Activated T-cell treated with anti-CD3 and anti-CD28 coated beads, Interleukin-2, amount 50 U/mL, for 24 hours (primary cell): ENCODE results near the gene ARHGAP26.
"Not testable (repeated sequence)": the region's sequence is repeated elsewhere in the genome, so short reads cannot be mapped to it uniquely, and the experiment has no call there.

Source experiments
- DNase-seq: peaks from one replicate; pipeline ENCODE4 v3.0.0-alpha.2; 2020
- H3K27ac Mint-ChIP-seq: 2 replicates; pipeline ENCODE4 v1.8.0; 2020; ENCODE audit warnings: mild to moderate bottlenecking, mixed read lengths
- H3K27me3 Mint-ChIP-seq: 2 replicates; pipeline ENCODE4 v1.8.0; 2020; ENCODE audit warnings: mixed read lengths
- H3K36me3 Mint-ChIP-seq: 2 replicates; pipeline ENCODE4 v1.8.0; 2020; ENCODE audit warnings: low read depth, mixed read lengths
- H3K4me1 Mint-ChIP-seq: 2 replicates; pipeline ENCODE4 v1.8.0; 2020; ENCODE audit warnings: low read depth, mixed read lengths
- H3K4me3 Mint-ChIP-seq: 2 replicates; pipeline ENCODE4 v1.8.0; 2020; ENCODE audit warnings: mild to moderate bottlenecking, moderate library complexity, mixed read lengths
- H3K9me3 Mint-ChIP-seq: 2 replicates; pipeline ENCODE4 v1.8.0; 2020; ENCODE audit warnings: mixed read lengths

The ARHGAP26 gene

DNA sequence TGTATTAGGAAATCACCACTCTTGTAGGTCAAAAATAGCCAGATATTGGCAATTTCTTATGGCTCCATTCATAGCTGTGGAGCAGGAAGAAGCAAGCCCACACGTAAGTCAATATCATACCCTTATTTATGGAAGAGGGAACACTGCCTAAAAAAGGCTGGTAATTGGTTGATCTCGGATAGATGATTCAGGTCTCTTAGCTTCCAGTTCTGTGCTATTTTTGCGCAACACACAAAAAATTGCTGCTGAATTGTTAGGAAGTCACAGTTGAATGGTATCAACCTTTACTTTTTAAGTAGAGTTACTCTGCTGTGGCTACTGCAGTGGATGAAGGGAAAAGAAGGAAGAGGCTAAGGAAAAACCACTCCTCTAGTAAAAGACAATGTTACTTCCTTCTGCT, 168.8 kb downstream of the ARHGAP26 start:
- Mint-ChIP-seq H3K4me3 (no peak overlapping the region), H3K9me3 (no peaks in the 10 kb centered on the region), H3K27ac (no peak overlapping the region), H3K36me3 (peaks cover 8% of the 10 kb centered on the region), H3K27me3 (no peaks in the 10 kb centered on the region), H3K4me1 (peaks cover 32% of the 10 kb centered on the region)
- no peak for DNase-seq

- H3K27ac Mint-ChIP-seq: no peak overlapping the region
- no peaks in the 10 kb centered on the region for H3K27me3 Mint-ChIP-seq
- H3K4me3 Mint-ChIP-seq: no peak overlapping the region
- H3K4me1 Mint-ChIP-seq: peaks cover 28% of the 10 kb centered on the region
- H3K36me3 Mint-ChIP-seq: peaks cover 3% of the 10 kb centered on the region
- H3K9me3 Mint-ChIP-seq: no peaks in the 10 kb centered on the region
- DNase-seq: no peak
Measured at GRCh38 chr5:142939884-142940283, 169.7 kb downstream of the ARHGAP26 start.

- H3K36me3 Mint-ChIP-seq: no peaks in the 10 kb centered on the region
- DNase-seq: no peak
- no peaks in the 10 kb centered on the region for H3K9me3 Mint-ChIP-seq
- H3K4me1 Mint-ChIP-seq: peaks cover 20% of the 10 kb centered on the region
- no peak overlapping the region for H3K27ac Mint-ChIP-seq
- no peak overlapping the region for H3K4me3 Mint-ChIP-seq
- H3K27me3 Mint-ChIP-seq: no peaks in the 10 kb centered on the region
Measured at GRCh38 chr5:142941245-142941644, 171.1 kb downstream of the ARHGAP26 start.

DNA sequence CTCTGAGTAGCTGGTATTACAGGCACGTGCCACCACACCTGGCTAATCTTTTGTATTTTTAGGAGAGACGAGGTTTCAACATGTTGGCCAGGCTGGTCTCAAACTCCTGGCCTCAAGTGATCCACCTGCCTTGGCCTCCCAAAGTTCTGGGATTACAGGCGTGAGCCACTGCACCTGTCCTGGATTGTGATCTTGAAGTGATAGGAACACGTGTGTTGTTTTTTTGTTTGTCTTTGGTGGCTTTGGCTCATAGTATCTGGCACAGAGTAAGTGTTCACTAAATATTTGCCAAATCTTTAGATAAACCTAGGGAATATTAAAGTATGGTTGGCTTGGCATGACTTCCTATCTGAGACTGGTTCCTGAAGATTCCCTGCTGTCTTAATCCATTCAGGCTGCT, 172.7 kb downstream of the ARHGAP26 start:
- H3K4me3 Mint-ChIP-seq: no peak overlapping the region
- H3K36me3 Mint-ChIP-seq: peaks cover 3% of the 10 kb centered on the region
- no peaks in the 10 kb centered on the region for H3K27me3 Mint-ChIP-seq
- DNase-seq: no peak
- no peaks in the 10 kb centered on the region for H3K9me3 Mint-ChIP-seq
- H3K4me1 Mint-ChIP-seq: peaks cover 28% of the 10 kb centered on the region
- no peak overlapping the region for H3K27ac Mint-ChIP-seq

- no peak for DNase-seq
- Mint-ChIP-seq H3K27me3 (no peaks in the 10 kb centered on the region), H3K36me3 (peaks cover 3% of the 10 kb centered on the region), H3K9me3 (no peaks in the 10 kb centered on the region), H3K4me3 (no peak overlapping the region), H3K4me1 (peaks cover 28% of the 10 kb centered on the region), H3K27ac (no peak overlapping the region)
Measured at GRCh38 chr5:142944140-142944539, 174.0 kb downstream of the ARHGAP26 start.

DNA sequence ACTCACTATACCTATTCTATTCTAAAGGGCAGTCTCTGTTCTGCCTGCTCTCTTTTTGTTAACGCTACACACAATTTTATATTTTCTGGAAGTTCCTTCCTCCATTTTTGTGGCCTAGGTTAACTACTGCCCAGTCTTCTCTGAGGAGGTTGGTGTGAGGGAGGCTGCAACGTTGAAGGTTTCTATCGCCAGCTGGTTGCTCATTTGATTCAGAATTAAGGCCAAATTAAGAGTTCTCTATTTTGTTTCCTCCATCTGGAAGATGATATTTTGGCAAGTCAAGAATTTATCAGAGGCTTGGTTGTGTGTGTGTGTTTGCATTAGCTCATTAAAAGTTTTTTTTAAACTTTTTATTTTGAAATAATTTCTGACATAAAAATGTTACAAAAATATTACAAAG, 175.1 kb downstream of the ARHGAP26 start:
- Mint-ChIP-seq H3K27me3 (no peaks in the 10 kb centered on the region), H3K27ac (no peak overlapping the region), H3K4me1 (peaks cover 25% of the 10 kb centered on the region), H3K4me3 (no peak overlapping the region), H3K36me3 (peaks cover 3% of the 10 kb centered on the region), H3K9me3 (no peaks in the 10 kb centered on the region)
- DNase-seq: no peak

DNA sequence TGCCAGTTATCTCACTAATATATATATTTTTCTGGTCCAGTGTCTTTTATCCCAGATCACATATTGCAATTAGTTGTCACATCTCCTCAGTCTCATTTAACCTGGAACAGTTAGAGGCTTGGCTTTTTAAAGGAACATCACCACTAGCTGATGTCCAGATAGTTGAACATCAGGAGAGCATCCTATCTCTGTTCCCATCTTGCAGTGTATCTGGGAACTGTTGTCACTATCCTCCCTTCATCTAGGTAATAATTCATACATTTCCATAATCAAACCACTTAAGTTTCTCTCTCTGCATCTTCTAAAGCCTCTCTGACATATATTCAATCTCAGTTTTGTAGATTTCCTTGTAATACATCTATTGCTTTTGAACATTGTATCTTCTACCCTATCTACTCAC, 175.7 kb downstream of the ARHGAP26 start:
- no peak overlapping the region for H3K27ac Mint-ChIP-seq
- H3K4me3 Mint-ChIP-seq: no peak overlapping the region
- DNase-seq: no peak
- H3K27me3 Mint-ChIP-seq: no peaks in the 10 kb centered on the region
- H3K9me3 Mint-ChIP-seq: no peaks in the 10 kb centered on the region
- peaks cover 22% of the 10 kb centered on the region for H3K4me1 Mint-ChIP-seq
- H3K36me3 Mint-ChIP-seq: peaks cover 3% of the 10 kb centered on the region

- Mint-ChIP-seq H3K36me3 (peaks cover 3% of the 10 kb centered on the region), H3K9me3 (no peaks in the 10 kb centered on the region), H3K4me3 (no peak overlapping the region), H3K4me1 (peaks cover 14% of the 10 kb centered on the region), H3K27ac (no peak overlapping the region), H3K27me3 (no peaks in the 10 kb centered on the region)
- DNase-seq: no peak
Measured at GRCh38 chr5:142946547-142947426, 176.6 kb downstream of the ARHGAP26 start.

DNA sequence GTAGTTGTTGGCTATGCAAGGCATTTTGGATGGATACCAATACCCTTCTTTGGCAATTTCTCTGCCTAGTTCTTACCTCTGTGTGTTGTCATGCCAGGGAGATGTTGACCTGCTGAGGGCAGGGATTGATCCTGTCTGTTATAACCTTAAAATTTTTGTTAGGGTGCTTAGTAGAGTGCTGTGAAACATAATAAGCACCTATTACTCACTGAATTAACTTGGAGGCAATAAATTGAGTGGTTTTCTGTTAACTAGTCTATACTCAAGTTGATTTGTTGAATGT, 177.2 kb downstream of the ARHGAP26 start:
- H3K9me3 Mint-ChIP-seq: no peaks in the 10 kb centered on the region
- H3K4me3 Mint-ChIP-seq: no peak overlapping the region
- DNase-seq: no peak
- H3K27ac Mint-ChIP-seq: no peak overlapping the region
- peaks cover 5% of the 10 kb centered on the region for H3K36me3 Mint-ChIP-seq
- H3K4me1 Mint-ChIP-seq: peaks cover 18% of the 10 kb centered on the region
- H3K27me3 Mint-ChIP-seq: no peaks in the 10 kb centered on the region

- Mint-ChIP-seq H3K27ac (no peak overlapping the region), H3K4me3 (no peak overlapping the region), H3K4me1 (peaks cover 17% of the 10 kb centered on the region), H3K27me3 (no peaks in the 10 kb centered on the region), H3K9me3 (no peaks in the 10 kb centered on the region), H3K36me3 (peaks cover 19% of the 10 kb centered on the region)
- no peak for DNase-seq
Measured at GRCh38 chr5:142952229-142952628, 182.1 kb downstream of the ARHGAP26 start.

GRCh38 chr5:142952871-142953270, 182.7 kb downstream of the ARHGAP26 start:
- not testable (repeated sequence) for H3K27me3 Mint-ChIP-seq, DNase-seq, H3K4me3 Mint-ChIP-seq, H3K9me3 Mint-ChIP-seq, H3K27ac Mint-ChIP-seq
- Mint-ChIP-seq H3K36me3 (peaks cover 17% of the 10 kb centered on the region), H3K4me1 (peaks cover 14% of the 10 kb centered on the region)

DNA sequence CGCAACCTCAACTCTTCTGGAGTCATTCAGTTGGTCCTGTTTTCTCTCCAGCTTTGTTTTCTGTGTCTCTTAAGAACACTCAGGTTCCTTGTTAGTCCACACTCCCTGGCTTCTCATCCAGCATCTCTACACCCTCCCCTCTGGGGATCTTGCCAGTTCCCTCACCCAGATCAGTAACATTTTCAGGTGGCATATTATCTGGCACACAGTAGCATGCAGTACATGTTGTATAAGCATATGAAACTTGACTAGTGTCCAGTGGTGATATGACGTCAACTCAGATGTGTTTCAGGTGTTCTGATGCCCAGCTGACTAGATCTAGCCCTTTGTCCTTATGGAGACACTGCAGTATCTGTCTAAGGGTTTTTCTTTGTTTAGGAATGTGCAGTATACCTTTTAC, 184.3 kb downstream of the ARHGAP26 start:
- no peak overlapping the region for H3K4me3 Mint-ChIP-seq
- DNase-seq: no peak
- peaks cover 17% of the 10 kb centered on the region for H3K36me3 Mint-ChIP-seq
- no peaks in the 10 kb centered on the region for H3K9me3 Mint-ChIP-seq
- H3K27ac Mint-ChIP-seq: no peak overlapping the region
- H3K4me1 Mint-ChIP-seq: peaks cover 19% of the 10 kb centered on the region
- H3K27me3 Mint-ChIP-seq: no peaks in the 10 kb centered on the region

DNA sequence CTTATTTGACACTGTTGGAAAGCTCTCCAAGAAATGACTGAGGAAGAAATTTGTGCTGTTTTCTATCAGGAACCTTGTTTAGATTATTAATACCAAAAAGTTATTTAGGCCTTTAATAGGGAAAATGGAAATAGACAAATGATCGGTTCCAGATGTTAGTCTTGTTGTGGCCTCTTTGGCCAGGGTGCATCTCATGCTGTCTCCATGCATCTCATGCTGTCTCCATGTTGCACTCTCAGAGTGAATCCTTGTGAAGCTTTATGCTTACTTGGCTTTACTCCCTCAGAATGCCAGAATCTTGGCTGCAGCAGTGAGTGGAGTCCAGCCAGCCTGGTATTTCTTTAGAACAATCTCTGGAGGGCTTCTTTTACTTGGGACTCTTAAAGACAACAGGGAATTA, 185.5 kb downstream of the ARHGAP26 start:
- H3K9me3 Mint-ChIP-seq: no peaks in the 10 kb centered on the region
- H3K4me1 Mint-ChIP-seq: peaks cover 27% of the 10 kb centered on the region
- no peak overlapping the region for H3K27ac Mint-ChIP-seq
- H3K4me3 Mint-ChIP-seq: no peak overlapping the region
- no peak for DNase-seq
- H3K27me3 Mint-ChIP-seq: no peaks in the 10 kb centered on the region
- peaks cover 17% of the 10 kb centered on the region for H3K36me3 Mint-ChIP-seq

DNA sequence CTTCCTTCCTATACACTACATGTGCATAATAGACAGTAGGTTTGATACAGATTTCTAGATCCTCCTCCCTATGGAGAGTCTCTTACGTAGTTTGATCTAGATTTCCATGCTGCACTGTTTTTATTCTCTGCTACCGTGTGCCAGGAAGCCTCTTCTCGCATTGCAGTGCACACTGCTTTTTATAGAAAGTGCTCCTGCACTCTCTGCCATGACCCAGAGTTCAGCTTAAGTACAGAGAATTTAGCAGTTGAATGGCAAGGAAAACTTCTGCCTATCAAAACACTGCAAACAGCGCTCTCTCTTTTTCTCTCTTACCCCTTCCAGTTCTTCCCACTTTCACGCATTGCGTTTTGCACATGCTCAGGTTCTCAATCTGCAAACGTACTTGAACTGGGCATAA, 187.4 kb downstream of the ARHGAP26 start:
- peaks cover 23% of the 10 kb centered on the region for H3K36me3 Mint-ChIP-seq
- no peak for DNase-seq
- H3K9me3 Mint-ChIP-seq: no peaks in the 10 kb centered on the region
- no peaks in the 10 kb centered on the region for H3K27me3 Mint-ChIP-seq
- H3K4me3 Mint-ChIP-seq: no peak overlapping the region
- no peak overlapping the region for H3K27ac Mint-ChIP-seq
- peaks cover 21% of the 10 kb centered on the region for H3K4me1 Mint-ChIP-seq

DNA sequence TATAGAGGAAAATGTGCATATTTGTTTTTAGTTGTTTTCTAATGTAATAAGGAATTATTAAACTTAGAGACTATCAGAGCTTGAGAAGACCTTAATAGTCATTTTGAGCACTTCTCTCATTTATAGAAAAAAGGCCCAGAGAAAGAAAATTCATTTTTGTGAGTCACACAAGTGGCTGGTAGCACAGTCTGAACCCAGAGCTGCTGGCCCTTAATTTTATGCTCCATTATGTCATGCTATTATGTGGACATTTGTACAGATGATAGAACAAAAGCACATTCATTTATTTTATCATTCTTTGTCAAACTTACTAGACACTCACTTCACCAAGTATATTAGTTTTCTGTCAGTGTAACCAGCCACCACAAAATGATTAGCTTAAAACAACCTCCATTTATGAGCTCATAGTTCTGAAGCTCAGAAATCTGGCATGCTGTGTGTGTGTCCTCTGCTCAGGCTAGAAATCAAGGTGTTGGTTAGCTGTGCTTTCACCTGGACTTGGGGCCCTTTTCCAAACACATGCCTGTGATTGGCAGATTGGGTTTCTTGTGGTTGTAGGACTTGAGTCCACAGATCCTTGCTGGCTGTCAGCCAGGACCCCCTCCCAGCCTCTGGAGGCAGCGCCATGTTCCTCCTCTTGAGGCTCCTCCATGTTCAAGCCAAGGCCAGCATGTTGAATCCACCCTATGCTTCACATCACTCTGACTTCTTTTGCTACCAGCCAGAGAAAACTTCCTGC, 188.9 kb downstream of the ARHGAP26 start:
- H3K4me1 Mint-ChIP-seq: peaks cover 18% of the 10 kb centered on the region
- DNase-seq: no peak
- H3K9me3 Mint-ChIP-seq: peaks cover 2% of the 10 kb centered on the region
- H3K4me3 Mint-ChIP-seq: no peak overlapping the region
- H3K27me3 Mint-ChIP-seq: no peaks in the 10 kb centered on the region
- H3K27ac Mint-ChIP-seq: no peak overlapping the region
- H3K36me3 Mint-ChIP-seq: peaks cover 19% of the 10 kb centered on the region
